HG03039 (cell line): ENCODE measurements around the gene ARHGEF4.

Experiments used
- ATAC-seq: cut with Tn5 transposase; IDR thresholded peaks from one replicate; pipeline ENCODE4 v1.9.1; 2021; ENCODE audit warnings: mild to moderate bottlenecking, moderate library complexity; ENCODE audit not compliant: unreplicated experiment

ARHGEF4 gene

DNA sequence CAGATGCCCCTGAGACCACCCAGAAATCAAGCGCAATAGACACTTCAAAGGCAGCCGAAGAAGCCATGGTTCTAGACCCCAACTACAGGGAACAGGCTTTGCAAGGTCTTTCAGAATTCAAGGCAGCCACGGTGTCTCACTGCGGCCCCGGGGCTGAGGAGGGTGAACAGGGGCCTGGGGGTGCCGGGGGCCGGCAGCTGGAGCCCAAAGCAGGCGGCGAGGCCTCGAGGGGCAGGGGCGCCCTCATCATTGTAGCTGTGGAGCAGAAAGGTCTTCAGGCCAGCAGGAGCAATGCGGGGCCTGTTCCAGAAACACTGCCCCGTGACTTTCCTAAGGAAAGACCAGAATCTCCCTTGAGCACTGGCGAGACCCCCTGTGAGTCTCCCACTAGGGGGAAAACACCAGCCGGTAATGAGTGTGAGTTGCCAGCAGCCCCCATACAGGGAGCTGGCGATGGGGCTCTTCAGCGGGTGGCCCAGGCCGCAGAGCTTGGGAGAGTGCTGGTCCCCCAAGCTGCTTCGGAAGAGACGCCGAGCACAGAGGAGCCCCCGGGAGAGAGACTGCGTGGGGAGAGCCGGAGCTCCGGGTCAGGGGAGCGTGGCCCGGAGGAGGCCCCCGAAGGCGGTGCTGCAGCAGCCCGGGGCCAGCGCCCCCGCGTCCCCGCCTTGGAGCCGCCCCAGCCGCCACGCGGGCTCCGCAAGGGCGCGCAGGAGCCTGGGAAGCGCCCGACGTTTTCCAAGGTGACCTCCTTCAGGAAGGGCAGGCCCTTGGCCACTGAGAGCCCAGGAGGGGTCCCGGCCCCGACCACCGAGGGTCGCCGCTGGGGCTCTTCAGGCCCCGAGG, 79.1 kb downstream of the ARHGEF4 start:
- ATAC-seq, result no peak

DNA sequence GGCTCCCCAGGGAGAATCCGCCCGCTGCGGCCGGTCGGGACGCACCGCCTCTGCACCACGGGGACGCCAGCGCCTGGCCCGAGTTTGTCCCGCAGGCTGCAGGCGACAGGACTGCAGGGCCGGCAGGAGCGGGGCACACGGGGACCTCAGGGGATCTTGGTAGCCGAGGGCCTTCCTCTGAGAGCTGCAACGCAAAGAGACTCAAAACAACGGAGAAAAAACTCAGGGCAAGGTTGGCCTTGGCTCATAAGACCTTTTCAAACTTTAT, 79.7 kb downstream of the ARHGEF4 start:
- no peak for ATAC-seq

DNA sequence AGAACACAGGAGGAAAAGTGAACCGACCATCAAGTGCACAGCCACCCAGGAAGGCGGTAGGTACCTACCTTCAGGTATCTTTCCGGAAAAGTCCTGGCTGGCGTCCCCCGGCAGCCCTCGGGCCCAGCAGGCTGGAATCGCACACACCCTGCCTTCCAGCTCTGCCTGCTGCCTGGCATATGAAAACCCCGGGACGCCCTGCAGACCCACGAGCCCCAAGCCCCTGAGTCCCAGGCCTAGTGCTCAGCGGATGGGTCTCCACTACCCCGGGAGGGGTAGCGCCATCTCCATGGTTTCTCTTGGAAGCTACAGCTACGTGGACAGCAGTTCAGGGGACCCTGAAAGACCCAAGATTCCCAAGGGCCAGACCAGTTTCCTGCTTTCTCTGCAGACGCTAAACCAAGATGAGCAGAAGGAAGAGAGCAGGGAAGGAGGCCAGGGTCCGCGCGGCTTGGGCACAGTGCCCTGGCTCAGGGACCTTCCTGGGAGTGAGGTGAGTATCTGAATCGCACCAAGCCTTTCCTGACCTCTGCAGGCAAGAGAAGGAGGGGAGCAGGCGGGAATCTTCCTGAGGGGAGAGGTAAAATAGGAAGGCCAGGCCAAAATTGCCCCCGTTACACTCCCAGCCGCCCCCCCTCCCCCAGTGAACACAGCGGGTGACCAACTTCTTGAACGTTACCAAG, 80.4 kb downstream of the ARHGEF4 start:
- no peak for ATAC-seq

DNA sequence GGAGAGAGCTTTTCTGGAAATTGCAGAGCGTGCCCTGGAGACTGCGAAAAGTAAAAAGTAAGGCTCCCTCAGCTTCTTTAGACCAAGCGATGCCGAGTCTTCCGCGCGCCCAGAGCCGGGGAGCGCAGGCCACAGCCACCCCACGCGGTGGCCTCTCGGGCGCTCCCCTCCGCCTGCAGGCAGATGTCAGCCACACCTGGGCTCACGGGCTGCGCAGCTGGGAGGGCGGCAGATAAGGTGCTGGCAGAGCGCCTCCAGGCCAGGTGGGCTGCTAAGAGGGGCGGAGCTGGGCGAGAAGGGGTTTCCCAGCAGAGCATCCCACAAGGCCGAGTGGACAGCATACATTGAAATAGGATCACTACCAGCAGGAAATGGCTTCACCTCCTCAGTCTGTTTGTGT, 81.7 kb downstream of the ARHGEF4 start:
- no peak for ATAC-seq

DNA sequence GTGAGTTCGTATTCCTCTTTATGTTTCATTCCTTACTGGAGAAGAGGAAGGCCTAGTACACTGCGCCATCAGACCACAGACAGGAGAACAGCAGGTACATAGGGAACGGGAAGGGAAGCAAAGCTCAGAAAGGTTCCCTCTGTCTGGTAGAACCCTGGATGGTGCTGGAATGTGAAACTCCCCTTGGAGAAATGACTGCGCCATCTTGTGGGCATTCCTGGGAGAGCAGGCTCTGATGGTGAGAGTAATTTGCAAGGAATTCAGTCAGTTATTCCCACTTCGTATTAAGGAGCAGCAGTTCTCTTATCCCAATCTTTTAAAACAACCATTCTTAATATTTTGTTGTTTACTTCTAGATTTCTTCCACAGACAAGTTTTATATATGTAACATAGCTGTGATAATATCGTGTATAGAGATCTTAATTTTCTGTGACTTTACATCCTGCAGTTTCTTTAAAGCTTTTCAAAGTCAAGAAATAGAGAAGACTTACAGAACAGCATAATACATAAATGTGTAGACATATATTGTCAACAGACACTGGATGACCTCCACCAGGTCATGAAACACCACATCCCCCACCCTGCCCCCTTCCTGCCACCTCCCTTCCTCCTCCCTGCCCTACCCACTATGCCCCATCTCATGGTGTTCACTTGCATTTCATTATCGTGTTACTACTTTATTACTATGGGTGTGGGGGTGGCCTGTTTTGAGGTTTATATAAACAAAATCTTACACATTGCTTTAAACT, 83.9 kb downstream of the ARHGEF4 start:
- no peak for ATAC-seq

DNA sequence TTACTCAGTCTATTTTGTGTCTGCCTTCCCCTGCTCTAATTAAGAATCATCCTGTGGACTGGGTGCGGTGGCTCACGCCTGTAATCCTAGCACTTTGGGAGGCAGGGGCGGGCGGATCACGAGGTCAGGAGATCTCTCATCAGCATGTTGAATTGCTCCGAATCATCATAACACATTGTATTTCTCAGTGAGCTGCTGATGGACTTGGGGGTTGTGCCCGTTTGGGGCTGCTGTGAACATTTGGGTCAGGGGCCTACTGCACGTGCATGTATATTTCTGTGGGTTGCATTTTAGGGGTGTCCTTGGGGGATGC, 84.4 kb downstream of the ARHGEF4 start:
- no peak for ATAC-seq

DNA sequence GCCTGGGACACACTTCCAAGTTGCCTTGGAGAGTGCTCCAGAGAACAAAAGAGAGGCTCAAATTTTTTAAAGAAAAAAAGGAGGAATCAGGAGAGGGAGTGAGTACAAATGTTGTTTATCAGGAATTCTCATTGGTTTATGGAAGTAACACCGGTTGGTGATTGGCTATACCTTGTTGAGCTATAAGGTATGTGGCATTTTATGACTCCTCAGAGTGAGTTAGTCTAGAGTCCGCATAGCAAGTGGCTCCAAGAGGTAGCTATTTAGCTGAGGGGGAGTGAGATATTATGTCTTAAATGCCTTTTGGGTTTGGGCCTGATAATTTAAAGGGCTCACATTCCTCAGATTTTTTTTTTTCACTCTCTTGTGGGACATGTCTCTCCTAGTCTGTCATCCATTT, 85.7 kb downstream of the ARHGEF4 start:
- no peak for ATAC-seq

DNA sequence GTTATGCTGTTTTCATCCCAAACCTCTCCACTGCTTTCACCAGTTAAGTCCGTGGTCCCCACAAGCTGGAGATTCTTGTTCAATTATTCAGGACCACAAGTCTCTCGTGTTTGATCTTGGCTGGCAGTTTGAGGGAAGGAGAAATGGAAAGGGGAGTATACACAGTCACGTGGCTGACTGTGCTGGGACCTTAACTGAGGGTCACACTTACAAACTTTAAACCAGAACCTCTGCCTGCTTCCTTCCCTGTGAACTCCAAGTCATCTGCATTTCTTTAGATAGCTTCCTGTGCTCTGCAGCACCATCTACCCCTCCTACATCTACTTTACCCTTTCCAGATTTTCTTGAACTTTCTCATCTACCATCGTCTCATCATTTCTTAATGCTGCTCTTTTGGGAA, 91.7 kb downstream of the ARHGEF4 start:
- no peak for ATAC-seq

DNA sequence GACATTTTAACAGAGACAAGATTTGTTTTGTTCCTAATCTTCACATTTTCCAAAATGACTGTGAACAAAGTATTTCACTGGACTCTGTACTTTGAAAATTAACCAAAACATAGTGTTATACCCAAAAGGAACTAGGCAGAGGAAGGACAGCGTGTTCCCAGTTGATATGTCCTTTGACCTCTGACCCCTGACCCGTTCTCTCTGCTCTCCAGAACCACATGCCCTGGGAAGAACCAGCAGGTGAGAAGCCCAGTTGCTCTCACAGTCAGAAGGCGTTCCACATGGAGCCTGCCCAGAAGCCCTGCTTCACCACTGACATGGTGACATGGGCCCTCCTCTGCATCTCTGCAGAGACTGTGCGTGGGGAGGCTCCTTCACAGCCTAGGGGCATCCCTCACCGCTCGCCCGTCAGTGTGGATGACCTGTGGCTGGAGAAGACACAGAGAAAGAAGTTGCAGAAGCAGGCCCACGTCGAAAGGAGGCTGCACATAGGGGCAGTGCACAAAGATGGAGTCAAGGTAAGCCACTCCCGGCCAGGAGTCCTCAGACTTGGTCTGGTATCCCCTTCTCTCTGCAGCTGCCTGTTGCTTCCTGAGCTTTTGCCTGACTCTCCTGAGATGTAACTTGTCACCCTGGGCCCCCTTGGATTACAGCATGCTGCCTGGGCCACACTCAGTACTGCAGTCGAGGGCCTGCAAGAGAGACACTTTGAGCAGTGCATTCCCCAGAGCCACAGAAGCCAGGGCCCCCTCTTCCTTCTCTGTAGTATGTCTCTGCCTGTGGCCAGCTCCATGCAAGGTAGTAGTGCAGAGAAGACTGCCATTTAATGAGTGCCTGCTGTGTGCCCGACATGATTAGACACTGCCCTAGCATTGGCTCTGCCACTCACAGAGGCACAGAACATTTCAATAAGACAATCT, 94.3 kb downstream of the ARHGEF4 start:
- ATAC-seq, result no peak

DNA sequence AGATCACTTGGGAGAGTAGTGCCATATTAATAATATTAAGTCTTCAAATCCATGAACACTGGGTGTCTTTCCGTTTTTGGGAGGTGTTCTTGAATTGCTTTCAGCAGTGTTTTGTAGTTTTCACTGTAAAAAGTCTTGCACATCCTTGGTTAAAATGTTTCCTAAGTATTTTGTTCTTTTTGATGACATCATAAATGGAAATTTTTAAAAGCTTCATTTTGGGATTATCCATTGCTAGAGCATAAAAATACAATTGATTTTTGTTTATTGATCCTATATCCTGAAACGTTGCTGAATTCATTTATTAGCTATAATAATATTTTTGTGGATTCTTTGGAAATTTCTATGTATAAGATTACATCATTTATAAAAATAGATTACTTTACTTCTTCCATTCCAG, 96.8 kb downstream of the ARHGEF4 start:
- ATAC-seq, result no peak

DNA sequence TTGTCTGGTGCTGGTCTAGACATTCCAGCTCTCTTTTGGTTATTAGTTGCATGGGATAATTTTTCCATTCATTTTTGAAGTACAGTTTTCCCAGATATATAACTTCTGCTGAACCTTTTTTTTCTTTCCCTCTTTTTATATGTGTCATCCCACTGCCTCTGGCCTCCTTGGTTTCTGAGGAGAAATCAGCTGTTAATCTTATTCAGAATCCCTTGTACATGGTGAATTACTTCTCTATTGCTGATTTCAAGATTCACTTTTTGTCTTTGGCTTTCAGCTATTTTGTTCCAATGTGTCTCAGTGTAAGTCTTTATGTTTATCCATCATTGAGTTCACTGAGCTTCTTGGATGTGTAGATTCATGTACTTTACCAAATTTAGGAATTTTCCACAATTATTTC, 99.7 kb downstream of the ARHGEF4 start:
- no peak for ATAC-seq

DNA sequence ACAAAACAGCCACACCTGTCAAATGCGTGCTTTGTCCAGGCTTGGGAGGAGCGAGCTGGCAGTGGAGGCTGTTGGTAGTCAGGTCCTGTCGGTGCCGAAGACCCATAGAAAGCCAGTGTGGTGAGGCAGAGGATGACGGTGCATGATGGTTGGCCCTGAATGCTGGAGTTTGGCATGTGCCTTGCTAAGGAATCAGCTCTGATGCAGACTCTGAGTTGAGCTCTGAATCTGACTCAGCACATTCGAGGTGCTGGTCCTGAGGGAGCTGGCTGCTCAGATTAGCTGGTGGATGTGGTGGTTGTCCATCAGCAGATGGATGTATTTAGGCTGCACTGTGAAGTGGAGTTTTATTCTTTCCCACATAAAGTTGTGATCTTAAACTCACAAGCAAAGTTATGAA, 111.3 kb downstream of the ARHGEF4 start:
- ATAC-seq, result no peak

DNA sequence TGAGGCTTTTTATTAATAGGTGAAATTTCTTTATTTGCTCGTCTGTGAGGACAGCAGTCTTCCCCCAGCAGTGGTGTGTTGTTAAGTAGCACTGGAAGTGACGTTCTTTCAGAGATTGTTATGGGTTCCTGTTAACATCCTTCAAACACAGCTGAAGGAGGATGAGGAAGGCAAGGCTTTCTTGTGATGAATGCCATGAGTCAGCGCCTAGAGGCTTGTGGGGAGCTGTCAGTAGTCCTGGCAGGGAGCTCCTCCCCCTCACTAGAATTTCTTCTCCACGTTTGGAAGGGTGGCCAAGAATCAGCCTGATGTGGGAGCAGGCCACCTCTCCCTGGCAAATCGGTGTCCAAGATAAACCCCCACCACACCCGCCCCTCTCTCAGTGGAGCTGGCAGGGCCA, 113.2 kb downstream of the ARHGEF4 start:
- no peak for ATAC-seq

DNA sequence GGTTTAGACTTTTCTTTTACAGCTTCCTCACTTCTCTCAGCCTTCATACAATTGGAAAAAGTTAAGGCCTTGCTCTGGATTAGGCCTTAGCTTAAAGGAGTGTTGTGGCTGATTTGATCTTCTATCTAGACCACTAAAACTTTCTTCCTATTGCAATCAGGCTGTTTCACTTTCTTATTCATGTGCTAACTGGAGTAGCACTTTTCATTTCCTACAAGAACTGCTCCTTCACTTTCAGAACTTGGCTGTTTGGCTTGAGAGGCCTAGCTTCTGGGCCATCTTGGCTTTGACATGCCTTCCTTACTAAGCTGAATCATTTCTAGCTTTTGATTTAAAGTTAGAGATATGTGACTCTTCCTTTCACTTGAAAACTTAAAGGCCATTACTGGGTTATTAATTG, 114.3 kb downstream of the ARHGEF4 start:
- no peak for ATAC-seq

DNA sequence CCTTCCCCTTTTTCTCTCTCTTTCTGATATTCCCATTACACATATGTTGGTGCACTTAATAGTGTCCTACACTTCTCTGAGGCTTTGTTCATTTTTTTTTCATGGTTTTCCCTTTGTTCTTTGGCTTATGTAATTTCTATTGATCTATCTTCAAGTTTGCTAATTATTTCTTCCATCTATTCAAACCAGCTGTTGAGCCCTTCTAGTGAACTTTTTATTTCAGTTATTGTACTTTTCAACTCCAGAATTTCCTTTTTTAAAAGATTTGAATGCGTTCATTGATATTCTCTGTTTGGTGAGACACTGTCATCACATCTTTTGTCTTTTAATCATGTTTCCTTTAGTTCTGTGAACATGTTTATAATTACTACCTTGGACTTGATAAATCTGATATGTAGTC, 118.2 kb downstream of the ARHGEF4 start:
- no peak for ATAC-seq

DNA sequence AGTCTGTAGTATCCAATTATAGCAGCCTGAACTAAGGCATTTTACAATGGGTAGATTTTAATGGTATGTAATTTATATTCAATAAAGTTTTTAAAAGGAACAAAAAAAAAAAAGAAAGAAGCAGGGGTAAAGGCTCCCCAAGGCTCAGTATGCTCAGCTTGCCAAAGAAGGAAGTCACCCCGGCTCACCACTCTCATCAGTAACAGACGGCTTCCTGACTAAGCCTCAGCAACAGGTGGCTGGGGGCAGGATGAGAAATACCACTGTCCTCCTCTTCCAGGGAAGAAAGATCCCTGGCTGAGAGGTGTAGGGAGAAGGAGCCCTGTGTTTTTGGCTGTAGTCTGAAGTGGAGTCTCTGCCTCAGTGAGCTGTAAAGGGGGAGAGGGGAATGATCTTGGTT, 121.2 kb downstream of the ARHGEF4 start:
- no peak for ATAC-seq

DNA sequence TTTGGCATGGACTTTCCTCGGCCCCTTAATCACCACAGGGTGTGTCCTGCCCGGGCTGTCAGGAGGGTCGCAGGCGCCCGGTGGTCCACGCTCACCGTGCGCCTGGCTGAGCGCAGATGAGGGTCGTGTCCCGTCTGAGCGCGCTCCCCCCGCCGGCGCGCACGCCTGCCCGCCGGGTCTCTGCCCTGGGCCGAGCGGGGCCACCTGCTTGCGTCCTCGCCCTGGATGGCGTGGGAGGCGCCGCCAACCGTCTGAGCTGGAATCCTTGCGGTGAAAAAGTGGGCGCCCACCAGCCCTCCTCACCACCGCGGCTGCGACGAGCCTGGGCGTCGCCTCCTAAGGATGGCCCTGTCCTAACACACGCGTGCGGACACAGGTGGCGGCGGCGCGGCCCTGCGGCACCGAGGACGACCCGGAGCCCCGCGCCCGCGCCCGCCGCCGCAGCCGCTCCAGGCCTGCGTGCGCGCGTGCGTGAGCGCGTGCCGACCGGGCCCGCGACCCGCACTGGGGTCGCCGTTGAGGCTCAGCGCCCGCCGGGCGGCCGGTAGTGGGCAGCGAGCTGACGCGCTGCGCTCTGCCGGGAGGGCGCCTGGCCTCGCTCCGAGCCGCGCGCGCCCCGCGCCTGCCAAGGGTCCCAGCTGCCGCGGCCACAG, 126.6 kb downstream of the ARHGEF4 start:
- no peak for ATAC-seq

DNA sequence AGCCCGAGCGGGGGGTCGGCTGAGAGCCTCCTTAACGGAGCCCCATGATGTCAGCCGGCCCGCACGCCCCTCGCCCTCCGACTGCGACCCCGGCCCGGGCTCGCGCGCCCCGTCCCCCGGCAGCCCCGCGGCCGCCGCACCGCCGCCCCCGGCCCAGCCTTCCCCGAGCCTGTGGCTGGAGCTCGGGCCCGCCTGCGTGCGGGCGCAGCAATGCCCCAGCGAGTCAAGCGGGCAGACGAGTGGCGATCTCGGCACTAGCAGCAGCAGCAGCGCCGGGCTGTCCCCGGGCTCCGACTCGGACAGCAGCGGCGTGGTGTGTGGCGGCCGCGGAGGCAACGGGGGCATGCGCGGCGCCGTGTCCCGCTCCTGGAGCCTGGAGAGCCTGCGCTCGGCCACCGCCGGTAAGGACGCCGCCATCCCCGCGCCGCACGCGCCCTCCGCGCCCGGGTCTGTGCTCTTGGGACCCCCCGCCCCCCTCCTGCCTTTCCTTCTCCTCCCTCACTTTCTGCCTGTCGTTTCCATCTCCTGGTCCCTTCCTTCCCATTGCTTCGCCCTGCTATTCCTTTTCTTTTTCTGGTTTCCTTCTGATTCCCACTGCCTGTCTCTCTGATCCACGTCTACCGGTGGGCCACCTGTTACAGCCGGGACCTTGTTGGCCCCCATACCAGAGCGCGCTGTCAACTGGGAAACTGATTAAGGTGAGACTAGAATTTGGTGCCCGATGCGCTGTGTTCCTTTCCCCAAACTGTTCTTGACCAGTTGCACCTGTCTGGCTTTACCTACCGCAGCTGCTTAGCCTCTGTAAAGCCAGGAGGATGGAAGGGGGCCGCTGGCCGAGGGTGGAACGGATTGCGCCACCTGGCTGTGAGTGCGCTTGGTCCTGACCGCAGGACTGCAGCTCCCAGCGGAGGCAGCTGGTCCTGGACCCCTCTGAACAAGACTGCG, 127.4 kb downstream of the ARHGEF4 start:
- no peak for ATAC-seq

DNA sequence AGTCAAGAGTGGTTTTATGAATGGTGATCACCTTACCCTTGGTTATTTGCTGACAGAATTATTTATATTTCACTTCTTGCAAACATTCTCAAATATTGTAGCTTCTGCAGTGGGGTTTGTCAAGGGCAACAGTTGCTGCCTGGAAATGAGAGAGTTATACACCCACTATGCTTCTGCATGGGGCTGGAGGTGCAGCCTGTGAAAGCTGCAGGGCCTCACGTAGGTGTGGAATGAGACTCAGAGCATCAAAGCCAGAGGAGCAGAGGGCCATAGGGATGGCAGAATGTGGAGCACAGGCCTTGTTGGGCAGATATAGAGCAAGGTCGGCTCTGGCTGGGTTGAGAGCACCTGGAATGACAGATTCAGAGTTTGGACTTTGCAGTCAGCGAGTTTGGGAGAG, 128.2 kb downstream of the ARHGEF4 start:
- ATAC-seq, result no peak
